Measurements from ENCODE around the gene CCNY. TPM values are rescaled to one million over a fixed set of nuclear protein-coding genes. Genes with fewer than 3 reads are reported as not detected.

Gene CCNY
- total RNA-seq, 3 donors from 2014 or later (not counting 1 experiment from before 2014, with no cell fraction given) = 71.0 to 87.2 (median 74.3) TPM

DNA sequence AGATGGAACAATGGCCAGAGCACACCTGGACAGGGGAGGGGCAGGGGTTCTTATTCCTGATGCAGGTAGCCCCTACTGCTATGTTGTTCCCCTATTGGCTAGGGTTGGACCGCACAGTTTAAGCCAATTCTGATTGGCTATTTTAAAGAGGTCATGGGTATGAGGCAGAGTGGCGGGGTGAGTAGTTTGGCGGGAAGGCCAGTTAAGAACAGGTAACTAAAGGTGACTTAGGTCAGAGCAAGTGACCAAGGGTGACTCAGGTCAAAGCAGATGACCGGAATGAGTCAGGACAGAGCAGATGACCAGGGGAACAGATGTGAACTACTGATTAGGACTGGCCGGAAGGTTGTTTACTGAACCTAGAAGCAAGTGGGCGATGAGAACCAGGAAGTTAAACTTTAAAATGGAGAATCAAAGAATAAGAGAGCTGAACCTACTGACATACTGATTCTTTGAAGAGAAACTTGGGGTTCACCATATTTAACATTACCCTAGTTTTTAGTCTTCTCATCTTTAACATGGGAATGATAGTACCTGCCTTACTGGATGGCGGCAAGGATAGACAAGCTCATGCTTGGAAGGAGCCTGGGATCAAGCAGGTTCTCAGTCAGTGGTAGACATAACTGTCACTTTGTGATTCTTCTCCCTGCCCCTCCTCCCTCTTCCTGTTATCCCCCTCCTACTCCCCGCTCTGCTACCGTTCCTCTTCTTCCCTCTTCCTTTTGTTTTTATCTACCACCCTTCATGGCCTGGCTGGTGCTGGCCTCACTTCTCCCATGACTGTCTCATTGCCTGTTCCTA lies 55.0 kb downstream of the CCNY start:
- no peak for ATAC-seq
- no peak overlapping the region for H3K4me3 Mint-ChIP-seq
- intact Hi-C loops (cut with micrococcal nuclease) = no loop called here
- 88% methylated on average over 9 of the region's 9 CpGs for WGBS (ENCODE audit: insufficient coverage)
- Histone ChIP-seq H3K27ac (ENCODE audit: low read length) (no peak overlapping the region), H3K36me3 (ENCODE audit: control insufficient read depth, insufficient read depth, low read length) (no peaks in the 10 kb centered on the region), H3K9me3 (ENCODE audit: control insufficient read depth, insufficient read depth, low read length) (peaks cover 17% of the 10 kb centered on the region), H3K4me1 (ENCODE audit: control insufficient read depth, insufficient read depth, low read length) (peaks cover 1% of the 10 kb centered on the region), H3K27me3 (ENCODE audit: control insufficient read depth, insufficient read depth, low read length) (no peaks in the 10 kb centered on the region), H3K4me3 (ENCODE audit: low read length) (no peak overlapping the region)
- no peak overlapping the region for H3K27ac Mint-ChIP-seq
- no peak for DNase-seq
- no peaks in the 10 kb centered on the region for H3K36me3 Mint-ChIP-seq
- TF ChIP-seq, protein P1, sequence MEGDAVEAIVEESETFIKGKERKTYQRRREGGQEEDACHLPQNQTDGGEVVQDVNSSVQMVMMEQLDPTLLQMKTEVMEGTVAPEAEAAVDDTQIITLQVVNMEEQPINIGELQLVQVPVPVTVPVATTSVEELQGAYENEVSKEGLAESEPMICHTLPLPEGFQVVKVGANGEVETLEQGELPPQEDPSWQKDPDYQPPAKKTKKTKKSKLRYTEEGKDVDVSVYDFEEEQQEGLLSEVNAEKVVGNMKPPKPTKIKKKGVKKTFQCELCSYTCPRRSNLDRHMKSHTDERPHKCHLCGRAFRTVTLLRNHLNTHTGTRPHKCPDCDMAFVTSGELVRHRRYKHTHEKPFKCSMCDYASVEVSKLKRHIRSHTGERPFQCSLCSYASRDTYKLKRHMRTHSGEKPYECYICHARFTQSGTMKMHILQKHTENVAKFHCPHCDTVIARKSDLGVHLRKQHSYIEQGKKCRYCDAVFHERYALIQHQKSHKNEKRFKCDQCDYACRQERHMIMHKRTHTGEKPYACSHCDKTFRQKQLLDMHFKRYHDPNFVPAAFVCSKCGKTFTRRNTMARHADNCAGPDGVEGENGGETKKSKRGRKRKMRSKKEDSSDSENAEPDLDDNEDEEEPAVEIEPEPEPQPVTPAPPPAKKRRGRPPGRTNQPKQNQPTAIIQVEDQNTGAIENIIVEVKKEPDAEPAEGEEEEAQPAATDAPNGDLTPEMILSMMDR (IDR thresholded peaks at IDR 0.05) = no peak
- no peaks in the 10 kb centered on the region for H3K27me3 Mint-ChIP-seq (ENCODE audit: low read depth in 2 of 2)
- peaks cover 2 to 16% of the 10 kb centered on the region in 2 donors for H3K9me3 Mint-ChIP-seq
- H3K4me1 Mint-ChIP-seq = peaks cover 59 to 88% of the 10 kb centered on the region in 2 donors

DNA sequence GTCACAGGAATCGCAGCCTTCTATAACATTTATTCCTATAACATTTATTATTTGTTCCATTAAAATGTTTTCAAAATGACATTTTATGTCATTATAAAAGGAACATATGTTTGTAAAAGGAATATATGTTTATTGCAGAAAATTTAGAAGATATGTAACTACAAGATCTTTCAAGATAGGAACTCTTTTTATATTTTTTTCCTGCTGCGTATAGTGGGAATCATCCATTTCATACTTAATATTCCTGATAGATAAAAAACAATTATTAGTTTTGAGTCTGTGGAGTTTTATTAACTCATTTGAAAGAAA lies 55.6 kb downstream of the CCNY start:
- H3K4me3 Mint-ChIP-seq = no peak overlapping the region
- H3K36me3 Mint-ChIP-seq = no peaks in the 10 kb centered on the region
- intact Hi-C loops (cut with micrococcal nuclease) = no loop called here
- no peak for ATAC-seq
- Histone ChIP-seq H3K36me3 (ENCODE audit: control insufficient read depth, insufficient read depth, low read length) (no peaks in the 10 kb centered on the region), H3K4me3 (ENCODE audit: low read length) (no peak overlapping the region), H3K4me1 (ENCODE audit: control insufficient read depth, insufficient read depth, low read length) (peaks cover 5% of the 10 kb centered on the region), H3K27me3 (ENCODE audit: control insufficient read depth, insufficient read depth, low read length) (no peaks in the 10 kb centered on the region), H3K9me3 (ENCODE audit: control insufficient read depth, insufficient read depth, low read length) (peaks cover 17% of the 10 kb centered on the region), H3K27ac (ENCODE audit: low read length) (no peak overlapping the region)
- peaks cover 59 to 88% of the 10 kb centered on the region in 2 donors for H3K4me1 Mint-ChIP-seq
- no peak for DNase-seq
- H3K27me3 Mint-ChIP-seq (ENCODE audit: low read depth in 2 of 2) = no peaks in the 10 kb centered on the region
- TF ChIP-seq, protein P1 (IDR thresholded peaks at IDR 0.05) = no peak
- H3K27ac Mint-ChIP-seq = no peak overlapping the region
- peaks cover 2 to 16% of the 10 kb centered on the region in 2 donors for H3K9me3 Mint-ChIP-seq
- WGBS (ENCODE audit: insufficient coverage) = no CpG with 5 or more reads among the region's 2 CpGs

DNA sequence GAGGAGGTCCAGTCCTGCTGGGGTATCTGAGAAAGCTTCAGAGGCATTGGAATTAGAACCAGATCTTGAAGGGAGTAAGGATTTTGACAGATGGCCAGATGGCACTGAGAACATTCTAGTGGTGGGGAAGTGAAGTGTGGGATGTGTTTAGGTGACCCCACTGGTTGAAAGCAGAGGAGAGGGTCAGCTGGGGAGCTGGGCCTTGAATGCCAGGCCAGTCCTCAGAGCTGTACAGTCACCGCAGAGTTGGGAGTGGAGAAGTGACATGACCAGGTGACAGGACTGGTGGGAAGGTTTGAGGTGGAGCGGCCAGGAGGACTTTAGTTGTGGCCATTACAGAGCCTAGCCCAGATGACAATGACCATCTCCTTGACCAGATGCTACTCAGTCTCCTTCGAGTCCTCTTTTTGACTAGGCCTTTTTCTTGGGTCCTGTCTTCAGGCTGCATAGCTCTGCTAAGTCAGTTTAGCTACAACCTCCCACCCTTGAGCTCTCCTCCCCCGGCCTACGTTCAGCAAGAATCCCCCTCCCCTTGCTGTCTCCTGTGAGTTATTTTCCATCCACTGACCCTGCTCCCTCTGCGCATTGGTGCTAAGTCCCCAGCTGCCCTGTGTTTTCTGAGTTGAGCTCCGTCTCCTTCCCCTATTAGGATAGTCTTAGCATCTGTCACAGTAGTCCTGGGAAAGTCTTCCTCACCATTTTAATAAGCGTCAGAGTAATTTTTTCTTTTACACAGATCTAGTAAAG lies 56.3 kb downstream of the CCNY start:
- WGBS (ENCODE audit: insufficient coverage) = 95% methylated on average over 7 of the region's 8 CpGs
- no peak overlapping the region for H3K27ac Mint-ChIP-seq
- no peak overlapping the region for H3K4me3 ChIP-seq (ENCODE audit: low read length)
- intact Hi-C loops (cut with micrococcal nuclease) = no loop called here
- H3K4me3 Mint-ChIP-seq = no peak overlapping the region
- DNase-seq = no peak
- no peak overlapping the region for H3K27ac ChIP-seq (ENCODE audit: low read length)
- peaks cover 17% of the 10 kb centered on the region for H3K9me3 ChIP-seq (ENCODE audit: control insufficient read depth, insufficient read depth, low read length)
- H3K27me3 Mint-ChIP-seq (ENCODE audit: low read depth in 2 of 2) = no peaks in the 10 kb centered on the region
- no peak for ATAC-seq
- H3K36me3 ChIP-seq (ENCODE audit: control insufficient read depth, insufficient read depth, low read length) = no peaks in the 10 kb centered on the region
- peaks cover 2 to 16% of the 10 kb centered on the region in 2 donors for H3K9me3 Mint-ChIP-seq
- peaks cover 57 to 88% of the 10 kb centered on the region in 2 donors for H3K4me1 Mint-ChIP-seq
- H3K27me3 ChIP-seq (ENCODE audit: control insufficient read depth, insufficient read depth, low read length) = no peaks in the 10 kb centered on the region
- TF ChIP-seq, protein P1 (IDR thresholded peaks at IDR 0.05) = no peak
- peaks cover 8% of the 10 kb centered on the region for H3K4me1 ChIP-seq (ENCODE audit: control insufficient read depth, insufficient read depth, low read length)
- H3K36me3 Mint-ChIP-seq = no peaks in the 10 kb centered on the region
